VCaP (cell line): ENCODE results near the gene BMS1.
"Not testable (repeated sequence)": the region's sequence is repeated elsewhere in the genome, so short reads cannot be mapped to it uniquely, and the experiment has no call there.

Source experiments
- H3K27ac ChIP-seq: fragments of 450-650 bp; 2 replicates; pipeline ENCODE4 v1.5.1; 2017
- TF ChIP-seq, protein P1 (sequence below): fragments of 450-650 bp; conservative IDR thresholded peaks from 2 replicates; pipeline ENCODE4 v1.5.1; 2017; ENCODE audit warnings: mild to moderate bottlenecking, moderate library complexity

BMS1 gene

GRCh38 chr10:42802876-42803275 lies 20.3 kb downstream of the BMS1 start:
- no peak overlapping the region for H3K27ac ChIP-seq
- TF ChIP-seq, protein P1, sequence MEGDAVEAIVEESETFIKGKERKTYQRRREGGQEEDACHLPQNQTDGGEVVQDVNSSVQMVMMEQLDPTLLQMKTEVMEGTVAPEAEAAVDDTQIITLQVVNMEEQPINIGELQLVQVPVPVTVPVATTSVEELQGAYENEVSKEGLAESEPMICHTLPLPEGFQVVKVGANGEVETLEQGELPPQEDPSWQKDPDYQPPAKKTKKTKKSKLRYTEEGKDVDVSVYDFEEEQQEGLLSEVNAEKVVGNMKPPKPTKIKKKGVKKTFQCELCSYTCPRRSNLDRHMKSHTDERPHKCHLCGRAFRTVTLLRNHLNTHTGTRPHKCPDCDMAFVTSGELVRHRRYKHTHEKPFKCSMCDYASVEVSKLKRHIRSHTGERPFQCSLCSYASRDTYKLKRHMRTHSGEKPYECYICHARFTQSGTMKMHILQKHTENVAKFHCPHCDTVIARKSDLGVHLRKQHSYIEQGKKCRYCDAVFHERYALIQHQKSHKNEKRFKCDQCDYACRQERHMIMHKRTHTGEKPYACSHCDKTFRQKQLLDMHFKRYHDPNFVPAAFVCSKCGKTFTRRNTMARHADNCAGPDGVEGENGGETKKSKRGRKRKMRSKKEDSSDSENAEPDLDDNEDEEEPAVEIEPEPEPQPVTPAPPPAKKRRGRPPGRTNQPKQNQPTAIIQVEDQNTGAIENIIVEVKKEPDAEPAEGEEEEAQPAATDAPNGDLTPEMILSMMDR, result no peak

- no peak overlapping the region for H3K27ac ChIP-seq
- TF ChIP-seq, protein P1, result no peak
Measured at GRCh38 chr10:42809676-42810075, 27.1 kb downstream of the BMS1 start.

DNA sequence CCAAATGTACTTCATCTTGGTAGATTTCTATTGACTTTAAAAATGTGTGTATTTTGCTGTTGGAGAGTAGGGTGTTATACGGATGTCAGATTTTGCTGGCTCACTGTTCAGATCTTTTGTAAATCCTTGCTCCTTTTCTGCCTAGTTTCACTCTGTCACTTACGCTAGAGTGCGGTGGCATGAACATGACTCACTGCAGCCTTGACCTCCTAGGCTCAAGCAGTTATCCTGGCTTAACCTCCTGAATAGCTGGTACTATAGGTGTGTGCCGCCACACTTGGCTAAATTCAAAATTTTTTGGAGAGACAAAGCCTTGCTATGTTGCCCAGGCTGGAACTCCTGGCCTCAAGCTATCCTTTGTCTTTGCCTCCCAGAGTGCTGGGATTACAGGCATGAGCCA lies 29.4 kb downstream of the BMS1 start:
- H3K27ac ChIP-seq, result no peak overlapping the region
- TF ChIP-seq, protein P1, result no peak

DNA sequence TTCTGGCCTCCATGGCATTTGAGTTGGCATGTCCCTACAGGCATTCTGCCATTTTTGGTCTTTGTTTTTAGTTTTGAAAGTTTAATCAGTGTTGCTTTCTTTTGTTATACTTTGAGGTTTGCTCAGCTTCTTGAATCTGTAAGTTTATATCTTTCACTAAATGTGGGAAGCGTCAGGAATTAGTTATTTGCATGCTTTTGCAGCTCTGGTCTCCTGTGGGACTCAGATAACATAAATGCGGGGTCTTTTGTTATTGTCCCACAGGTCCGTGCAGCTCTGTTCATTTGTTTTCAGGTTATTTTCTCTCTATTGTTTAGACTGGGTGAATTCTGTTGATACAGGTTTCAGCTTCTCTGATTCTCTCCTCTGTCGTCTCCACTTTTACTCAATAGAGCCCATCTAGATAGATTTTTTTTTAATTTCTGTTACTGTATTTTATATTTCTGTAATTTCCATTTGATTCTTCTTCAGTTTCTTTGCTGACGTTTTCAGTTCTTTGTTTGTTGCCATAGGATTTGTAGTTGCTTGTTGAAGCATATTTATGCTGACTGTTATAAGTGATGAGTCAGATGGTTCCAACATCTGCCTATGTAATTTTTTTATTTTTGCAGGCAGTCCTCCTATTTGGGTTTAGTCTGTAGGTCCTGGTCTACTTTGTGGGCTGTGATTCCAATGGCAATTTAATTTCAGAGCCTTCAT lies 31.5 kb downstream of the BMS1 start:
- H3K27ac ChIP-seq, result not testable (repeated sequence)

DNA sequence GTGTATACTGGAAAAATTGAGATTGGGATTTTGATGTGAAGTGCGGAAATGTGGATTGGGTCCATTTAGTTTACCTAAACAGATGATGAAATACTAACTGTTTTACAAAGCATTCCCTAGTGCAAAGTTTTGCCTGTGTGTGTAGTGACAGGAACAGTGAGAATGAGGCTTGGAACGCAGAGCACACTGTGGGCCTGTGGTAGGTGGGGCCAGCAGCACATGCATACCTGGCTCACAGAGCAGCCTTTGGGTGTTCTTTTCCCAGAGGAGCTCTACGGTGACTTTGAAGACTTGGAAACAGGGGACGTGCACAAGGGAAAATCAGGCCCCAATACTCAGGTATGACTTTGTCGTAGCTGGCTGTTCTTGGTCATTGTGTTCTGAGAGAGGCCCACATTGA lies 33.7 kb downstream of the BMS1 start:
- H3K27ac ChIP-seq, result not testable (repeated sequence)

DNA sequence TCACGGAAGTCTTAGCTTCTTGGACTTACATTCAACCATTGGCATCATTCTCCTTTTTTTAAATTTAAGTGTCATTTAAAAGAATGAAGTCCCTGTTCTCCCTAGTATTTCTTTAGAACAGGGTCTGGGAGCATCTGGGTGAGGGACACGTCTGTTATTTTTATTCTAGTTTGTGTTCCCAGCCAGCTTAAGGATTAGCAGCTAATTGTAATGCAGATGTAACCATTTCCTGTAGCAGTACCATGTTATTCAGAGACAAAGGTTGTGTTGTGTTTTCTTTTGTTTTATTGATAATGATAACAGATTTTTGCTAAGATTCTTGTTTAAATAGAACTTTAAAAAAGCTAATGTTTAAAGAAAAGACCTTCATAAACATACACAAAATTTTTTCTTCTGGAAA lies 34.3 kb downstream of the BMS1 start:
- H3K27ac ChIP-seq, result no peak overlapping the region
- TF ChIP-seq, protein P1, result no peak

DNA sequence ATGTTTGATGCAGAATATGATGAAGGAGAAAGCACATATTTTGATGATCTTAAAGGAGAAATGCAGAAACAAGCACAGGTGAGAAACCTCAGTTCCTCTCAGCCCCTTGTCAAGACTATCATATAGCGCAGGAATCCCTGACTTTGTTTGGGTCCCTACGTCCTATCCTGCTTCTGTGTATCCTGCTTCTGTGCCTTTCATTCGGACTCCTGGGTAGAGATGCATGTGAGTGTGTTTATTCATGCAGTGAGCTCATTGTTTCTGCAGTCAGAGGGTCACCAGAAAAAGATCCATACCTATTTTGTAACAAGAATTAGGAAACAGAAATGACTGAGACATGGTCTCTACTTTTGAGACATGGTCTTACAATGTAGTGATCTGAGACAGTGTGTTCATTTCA lies 34.8 kb downstream of the BMS1 start:
- not testable (repeated sequence) for H3K27ac ChIP-seq

DNA sequence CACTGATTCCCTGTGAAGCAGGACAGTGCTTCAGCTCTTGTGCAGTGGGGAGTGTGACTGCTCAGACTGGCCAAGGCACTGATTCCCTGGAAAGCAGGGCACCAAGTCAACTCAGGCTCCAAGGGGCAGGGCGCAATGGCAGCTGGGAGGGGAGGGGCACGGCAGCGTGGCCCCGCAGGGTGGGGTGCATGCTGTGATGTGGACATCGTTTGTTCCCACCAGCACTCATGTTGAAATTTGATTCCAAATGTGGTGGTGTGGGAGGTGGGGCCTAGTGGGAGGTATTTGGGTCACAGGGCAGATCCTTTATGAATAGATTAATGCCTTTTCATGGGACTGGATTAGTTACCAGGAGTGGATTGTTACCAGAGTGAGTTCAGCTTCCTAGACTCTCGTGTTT lies 44.2 kb downstream of the BMS1 start:
- H3K27ac ChIP-seq, result not testable (repeated sequence)

DNA sequence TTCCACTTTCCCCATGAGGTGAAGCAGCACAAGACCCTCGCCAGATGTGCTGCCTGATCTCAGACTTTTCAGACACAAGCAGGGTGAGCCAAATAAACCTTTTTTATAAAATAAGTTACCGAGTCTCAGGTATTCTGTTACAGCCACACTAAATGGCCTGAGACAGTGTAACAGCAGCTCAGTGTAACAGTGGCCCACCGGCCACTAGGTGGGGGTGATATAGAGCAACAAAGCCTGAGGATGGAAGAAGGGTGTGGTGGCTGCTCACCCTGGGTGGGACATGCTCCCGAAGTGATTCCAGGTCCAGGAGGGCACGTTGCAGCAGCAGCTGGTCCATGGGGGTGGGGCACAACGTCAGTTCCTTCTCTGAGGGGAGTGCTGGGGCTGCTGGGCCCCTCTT lies 44.6 kb downstream of the BMS1 start:
- no peak overlapping the region for H3K27ac ChIP-seq

GRCh38 chr10:42828391-42828790 lies 45.8 kb downstream of the BMS1 start:
- H3K27ac ChIP-seq, result not testable (repeated sequence)

More for the DNA sequence above, 44.6 kb downstream of the BMS1 start:
- TF ChIP-seq, protein P1, result no peak

DNA sequence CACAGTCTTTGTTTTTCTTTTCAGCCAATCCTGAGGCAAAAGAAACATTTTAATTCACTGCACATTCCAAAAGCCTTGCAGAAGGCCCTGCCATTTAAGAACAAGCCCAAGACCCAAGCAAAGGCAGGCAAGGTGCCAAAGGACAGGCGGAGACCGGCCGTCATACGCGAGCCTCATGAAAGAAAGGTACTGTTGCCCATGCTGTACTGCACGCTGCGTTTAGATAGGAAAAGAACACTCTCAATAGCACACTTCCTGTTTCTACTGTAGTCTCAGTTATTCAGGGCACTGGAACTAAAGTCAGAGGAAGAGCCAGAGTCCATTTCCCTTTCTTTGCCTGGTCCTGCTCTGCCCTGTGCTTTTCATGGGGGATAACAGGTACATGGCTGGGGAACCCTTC lies 47.6 kb downstream of the BMS1 start:
- no peak overlapping the region for H3K27ac ChIP-seq
- TF ChIP-seq, protein P1, result no peak
